GM18517 (cell line): ENCODE measurements around the gene DPYD.

ENCODE experiments used
- ATAC-seq: cut with Tn5 transposase; IDR thresholded peaks from one replicate; pipeline ENCODE4 v1.9.1; 2021; ENCODE audit warnings: mild to moderate bottlenecking, moderate library complexity; ENCODE audit not compliant: unreplicated experiment

The DPYD gene

DNA sequence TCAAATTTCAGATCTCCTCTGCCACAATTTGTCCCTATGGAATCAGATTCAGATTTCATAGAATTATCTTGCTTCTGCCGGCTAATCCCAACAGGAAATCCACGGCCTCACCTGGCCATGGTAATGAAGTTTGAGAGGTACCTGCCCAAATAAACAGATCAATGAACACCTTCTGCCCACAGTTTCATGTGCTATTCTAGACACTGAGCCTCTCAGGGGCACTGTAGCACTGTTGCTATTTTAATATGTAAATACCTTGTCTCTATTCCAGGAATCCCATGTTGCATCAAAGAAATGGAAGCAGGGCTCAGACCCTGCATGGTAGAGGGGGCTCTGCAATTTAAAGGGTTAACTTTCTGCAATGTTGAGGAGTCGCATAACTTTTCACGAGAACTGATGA lies 606.1 kb downstream of the DPYD start:
- ATAC-seq = no peak

GRCh38 chr1:97308131-97308530 lies 612.7 kb downstream of the DPYD start:
- ATAC-seq = no peak

DNA sequence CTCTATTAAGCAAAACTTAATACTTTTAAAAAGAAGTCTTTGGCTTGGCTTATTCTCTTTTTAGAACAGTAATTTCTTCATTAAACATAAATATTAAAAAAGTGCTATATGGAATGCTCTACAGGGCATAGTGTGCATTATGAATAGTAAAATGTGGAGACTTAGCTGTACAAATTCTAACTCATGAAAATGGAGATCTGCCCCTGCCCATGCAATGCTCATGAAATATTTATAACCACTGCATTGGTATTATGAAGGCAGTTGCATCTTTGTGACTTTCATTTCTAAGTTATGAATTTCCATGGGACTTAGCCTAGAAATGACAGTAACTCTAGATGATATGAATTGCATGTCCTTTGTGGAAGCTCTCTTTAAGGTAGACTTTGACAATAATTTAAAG lies 613.3 kb downstream of the DPYD start:
- no peak for ATAC-seq

- ATAC-seq = no peak
Measured at GRCh38 chr1:97307151-97307550, 613.7 kb downstream of the DPYD start.

- ATAC-seq = no peak
Measured at GRCh38 chr1:97306504-97306903, 614.3 kb downstream of the DPYD start.

DNA sequence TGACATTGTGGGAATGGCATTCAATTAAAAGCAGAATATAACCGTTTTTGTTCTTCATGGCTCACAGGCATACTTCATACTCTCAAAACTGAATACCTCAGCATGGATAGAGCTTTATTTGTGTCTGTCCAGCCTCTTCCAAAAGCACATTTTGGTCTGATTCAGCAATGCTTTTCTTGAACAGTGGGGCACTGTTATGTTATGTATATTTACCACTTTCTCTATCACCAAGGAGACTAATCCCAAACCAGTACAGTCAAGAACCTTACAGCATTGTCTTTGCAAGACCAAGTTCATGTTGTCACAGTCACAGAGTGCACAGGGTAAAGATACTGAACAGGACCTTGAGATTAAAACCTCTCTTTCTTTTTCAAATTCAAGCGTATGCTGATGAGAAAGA lies 616.5 kb downstream of the DPYD start:
- no peak for ATAC-seq

DNA sequence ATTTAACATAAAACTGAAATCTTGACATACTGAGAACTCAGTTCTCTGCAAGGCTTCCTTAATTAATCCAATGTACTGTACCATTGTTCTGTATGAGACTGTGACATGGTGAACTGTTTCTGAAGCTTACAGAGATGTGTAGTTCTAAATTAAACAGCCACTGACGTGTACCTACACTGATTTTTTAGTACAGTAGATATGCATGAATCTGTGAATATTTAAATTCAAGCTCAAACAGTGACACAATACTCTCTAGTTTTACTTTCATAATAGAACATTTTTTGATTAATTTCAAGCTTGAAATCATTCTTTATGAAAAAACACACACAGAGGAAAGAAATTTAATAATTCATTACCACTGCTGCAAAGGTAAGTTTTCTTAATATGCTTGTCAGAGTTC lies 621.9 kb downstream of the DPYD start:
- ATAC-seq = no peak

GRCh38 chr1:97297611-97298010 lies 623.2 kb downstream of the DPYD start:
- ATAC-seq = no peak

GRCh38 chr1:97281962-97282361 lies 638.9 kb downstream of the DPYD start:
- ATAC-seq = no peak

DNA sequence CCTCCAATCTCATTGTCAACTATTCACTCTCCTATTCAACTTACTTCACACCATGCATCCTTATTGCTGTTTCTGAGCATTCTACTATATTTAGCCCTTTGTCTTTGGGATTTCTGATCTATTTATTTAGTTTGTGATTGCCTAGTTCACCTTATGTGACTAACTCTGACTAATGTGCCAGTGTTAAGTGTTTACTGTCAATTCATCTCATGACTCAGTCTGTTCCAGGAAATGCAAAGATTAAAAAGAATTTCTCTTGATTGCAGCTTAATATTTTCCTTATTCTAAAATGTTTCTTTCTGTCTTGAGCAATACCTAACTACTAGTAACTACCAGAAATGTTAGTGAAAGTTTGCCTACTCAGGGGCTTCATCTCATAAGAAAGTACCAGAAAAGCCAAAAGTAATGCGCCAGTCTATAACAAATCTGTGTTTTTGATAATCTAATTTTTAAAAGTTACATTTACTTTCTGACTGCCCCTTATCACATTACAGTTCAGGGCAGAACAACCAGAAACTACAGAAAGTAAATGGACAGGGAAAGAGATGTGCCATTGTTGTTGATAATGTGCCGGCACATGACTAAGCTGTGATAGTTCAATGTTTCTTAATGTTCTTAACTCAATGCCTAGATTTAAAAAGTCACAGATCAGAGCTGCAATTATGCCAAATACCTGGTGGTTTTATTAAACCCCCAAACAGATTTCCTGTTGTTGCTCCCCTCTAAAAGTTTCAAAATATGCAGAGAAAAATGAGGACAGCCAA lies 642.8 kb downstream of the DPYD start:
- no peak for ATAC-seq

GRCh38 chr1:97271916-97272788 lies 648.7 kb downstream of the DPYD start:
- no peak for ATAC-seq

DNA sequence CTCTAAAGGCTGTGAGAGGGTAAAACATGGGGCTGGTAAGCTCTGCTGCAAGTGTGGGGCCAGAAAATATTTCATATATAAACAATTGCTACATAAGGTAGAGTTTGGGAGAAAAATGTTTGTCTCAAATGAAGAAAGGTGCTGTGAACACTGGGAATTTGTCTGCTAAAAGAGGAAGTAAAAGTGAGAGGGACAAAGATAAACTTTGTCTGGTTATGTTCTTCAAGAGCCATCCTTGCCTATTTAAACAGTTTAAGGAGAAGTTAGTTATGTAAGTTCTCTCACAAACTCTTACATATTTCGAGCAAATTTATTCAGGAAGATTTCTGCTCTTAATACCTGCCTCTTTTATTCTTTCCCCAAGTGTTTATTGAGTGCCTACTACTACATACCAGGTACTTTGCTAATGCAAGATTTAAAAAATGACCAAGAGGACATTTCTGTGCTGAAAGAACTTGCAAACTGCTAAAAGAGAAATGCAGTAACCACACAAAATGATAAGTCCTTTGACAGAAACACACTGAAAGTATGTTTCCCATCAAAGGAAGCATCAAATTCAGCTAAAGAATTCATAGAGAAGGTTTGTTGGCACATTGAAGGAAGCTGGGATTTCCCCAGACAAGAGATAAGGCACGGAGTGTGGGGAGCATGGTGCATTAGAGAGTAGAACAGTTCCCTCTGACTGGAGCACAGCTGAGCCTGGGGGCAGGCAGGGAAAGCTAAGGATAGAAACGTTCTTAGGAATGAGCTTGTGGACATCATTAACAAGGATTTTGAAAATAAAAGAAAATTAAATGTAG lies 650.1 kb downstream of the DPYD start:
- no peak for ATAC-seq

DNA sequence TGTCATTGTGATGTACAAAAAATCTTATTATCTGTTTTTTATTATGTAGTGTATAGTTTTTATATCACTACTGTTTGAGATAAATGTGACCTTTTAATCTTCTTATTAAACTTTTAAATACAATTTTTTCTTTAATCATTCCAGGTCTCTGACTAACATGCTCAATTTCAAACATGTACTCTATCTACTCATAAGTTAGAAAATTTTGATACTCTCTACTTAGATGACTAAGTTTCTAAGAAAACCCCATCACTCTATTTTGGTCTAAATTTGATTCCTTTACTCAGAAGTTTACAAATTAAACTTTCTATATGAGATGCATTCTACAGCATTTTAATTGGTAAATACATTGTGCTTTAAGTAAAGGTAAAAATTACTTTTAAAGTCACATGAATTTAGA lies 655.2 kb downstream of the DPYD start:
- ATAC-seq = no peak

DNA sequence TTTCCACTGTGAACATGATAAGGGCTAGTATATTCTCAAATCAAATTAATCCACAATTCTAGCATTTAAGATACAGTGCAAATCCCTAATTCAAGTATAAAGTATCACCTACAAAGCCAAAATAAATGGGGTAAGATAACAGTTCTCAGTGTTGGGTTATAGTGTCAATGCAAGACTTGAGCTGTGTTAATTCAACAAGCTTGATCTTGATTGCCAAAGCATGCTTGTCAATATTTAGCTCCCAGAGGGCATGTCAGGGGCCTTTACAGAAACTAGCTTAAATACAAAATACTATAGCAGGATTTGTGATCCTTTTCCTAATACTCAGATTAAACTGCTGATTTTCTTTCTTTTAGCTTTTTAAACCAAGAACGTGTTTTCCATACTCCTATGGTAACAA lies 658.0 kb downstream of the DPYD start:
- ATAC-seq = no peak

DNA sequence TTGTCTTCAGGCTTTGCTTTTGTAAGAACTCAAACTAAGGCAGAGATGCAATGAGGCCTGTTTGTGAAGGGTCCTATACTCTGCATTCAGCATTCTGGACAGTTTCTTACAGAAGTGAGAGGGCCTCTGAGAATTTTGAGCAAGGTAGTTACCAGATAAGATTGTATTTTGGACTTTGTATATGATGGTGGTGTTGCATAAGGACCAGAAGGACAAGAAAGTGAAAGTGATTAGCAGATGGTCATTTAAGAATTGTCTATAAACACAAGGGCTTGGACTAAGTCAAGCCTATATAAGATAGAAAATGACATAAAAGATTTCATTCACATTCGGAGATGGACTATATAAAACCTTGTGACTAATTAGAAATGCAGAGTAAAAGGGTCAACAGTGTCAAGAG lies 662.2 kb downstream of the DPYD start:
- ATAC-seq = no peak

DNA sequence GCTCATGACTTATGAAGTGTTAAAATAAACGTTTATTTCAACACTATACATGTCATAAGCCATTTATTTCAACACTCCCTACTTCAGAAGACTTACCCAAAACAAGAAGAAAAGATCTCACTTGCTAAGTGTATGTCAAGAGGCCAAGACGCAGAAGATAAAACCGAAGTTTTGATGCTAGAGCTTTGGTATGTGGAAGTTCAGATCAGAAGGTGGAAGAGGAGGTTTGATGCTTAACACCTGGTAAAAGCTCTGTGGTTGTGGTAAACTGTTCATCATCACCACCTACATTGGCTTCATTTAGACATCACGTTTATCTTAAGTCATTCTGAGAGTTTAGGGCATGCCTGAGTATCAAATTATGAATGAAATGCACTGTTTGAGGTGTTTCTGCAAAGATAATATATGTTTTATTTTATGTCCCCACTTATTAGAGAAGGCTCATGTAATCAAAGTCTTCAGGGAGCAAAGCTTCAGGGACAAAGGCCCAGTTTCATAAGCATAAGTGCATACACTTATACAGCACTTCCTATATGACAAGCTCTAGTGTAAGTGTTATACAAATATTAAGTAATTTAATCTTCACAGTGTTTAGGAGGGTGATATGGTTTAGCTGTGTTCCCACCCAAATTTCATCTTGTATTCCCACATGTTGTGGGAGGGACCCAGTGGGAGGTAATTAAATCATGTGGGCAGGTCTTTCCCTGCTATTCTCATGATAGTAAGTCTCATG lies 665.9 kb downstream of the DPYD start:
- no peak for ATAC-seq

GRCh38 chr1:97252925-97253324 lies 667.9 kb downstream of the DPYD start:
- no peak for ATAC-seq

GRCh38 chr1:97252076-97252475 lies 668.8 kb downstream of the DPYD start:
- ATAC-seq = no peak

DNA sequence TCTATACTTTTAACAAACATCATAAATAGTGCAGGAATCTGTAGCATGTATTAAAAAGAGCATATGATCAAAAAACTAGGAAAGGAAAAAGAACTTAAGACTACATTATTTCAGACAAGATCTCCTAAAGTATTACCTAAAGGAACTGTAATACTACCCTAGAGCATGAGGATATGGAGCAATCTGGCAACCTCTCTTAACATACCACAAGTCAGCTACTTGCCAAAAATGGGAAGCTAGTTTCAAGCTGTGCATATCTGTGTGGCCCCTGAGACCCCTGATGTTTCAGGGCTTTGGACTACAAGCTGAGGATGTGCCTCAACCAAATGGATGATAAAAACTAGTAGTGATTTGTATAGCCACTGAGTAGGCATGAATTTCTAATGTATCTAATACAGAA lies 673.6 kb downstream of the DPYD start:
- no peak for ATAC-seq

DNA sequence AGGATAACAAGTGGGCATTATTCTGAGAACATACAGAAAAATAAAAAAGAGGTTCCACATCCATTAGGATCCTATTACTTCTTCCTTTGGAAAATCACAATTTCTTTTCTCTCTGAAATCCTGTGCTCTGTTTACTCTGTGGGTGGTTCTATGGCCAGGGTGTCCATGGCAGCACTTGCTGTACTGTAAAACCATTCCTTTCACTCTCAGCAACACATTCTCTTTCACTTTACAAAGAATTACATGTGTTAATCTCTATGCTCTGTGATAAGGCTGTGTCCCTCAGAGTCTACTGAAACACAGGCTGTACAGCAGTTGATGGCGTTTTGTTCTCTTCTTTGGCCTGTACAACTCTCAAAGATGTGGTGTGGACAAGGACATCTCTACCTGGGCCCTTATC lies 675.2 kb downstream of the DPYD start:
- ATAC-seq = no peak

DNA sequence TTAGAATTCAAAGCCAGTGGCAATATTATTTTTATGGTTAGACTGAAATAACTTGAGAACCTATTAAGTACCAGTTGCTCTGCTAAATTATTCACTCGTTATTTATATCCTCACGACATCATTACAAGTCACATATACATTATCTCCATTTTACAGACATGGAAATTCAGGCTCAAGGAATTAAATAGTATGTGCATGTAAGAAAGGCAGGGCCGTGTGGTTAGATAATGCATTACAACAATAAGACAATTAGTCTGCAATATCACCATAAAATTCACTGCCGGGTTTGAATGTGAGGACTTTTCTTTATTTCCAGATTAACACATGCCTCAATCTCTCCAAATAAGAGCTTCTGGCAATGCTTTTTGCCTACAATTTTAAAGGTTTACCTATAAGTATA lies 675.8 kb downstream of the DPYD start:
- no peak for ATAC-seq
